ENCODE results near the gene FREY1. TPM values are rescaled to one million over a fixed set of nuclear protein-coding genes. Genes with fewer than 3 reads are reported as not detected.

The FREY1 gene
- polyA plus RNA-seq, 3 donors, result 0.37 TPM; not detected in 2

DNA sequence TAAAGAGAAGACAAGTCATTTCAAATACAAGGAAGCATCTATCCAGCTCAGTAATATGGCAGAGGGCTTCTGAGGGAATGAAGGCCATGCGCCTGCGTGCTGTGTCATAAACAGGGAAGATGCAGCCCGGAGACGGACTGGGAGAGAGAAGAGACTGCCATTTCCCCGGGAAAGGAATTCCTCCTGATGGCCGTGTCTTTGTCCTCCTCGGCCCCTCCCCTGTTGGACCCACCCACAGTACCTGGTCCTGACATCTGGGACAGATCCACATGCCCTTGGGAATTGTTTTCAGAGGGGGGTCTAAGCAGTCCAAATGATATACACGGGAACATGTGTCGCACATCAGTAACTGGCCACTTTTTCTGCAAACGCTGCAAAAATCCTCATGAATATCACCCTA lies 30.8 kb upstream of the FREY1 start:
- no peak overlapping the region for H3K4me2 ChIP-seq (replicated peaks; ENCODE audit: extremely low read depth, low read length, poor library complexity, severe bottlenecking)
- no peak overlapping the region for H3K9ac ChIP-seq (ENCODE audit: insufficient read depth, low read length, poor library complexity, severe bottlenecking)
- WGBS (ENCODE audit: insufficient coverage), result 100% methylated on average over 4 of the region's 10 CpGs
- H3K27me3 ChIP-seq (ENCODE audit: control insufficient read depth in 2 of 2, insufficient read depth in 2 of 2, low read length in 2 of 2), result no peaks in the 10 kb centered on the region
- peaks cover 38 to 42% of the 10 kb centered on the region in 2 donors for H3K4me1 ChIP-seq (ENCODE audit: control insufficient read depth in 1 of 2, insufficient read depth in 2 of 2, low read length in 2 of 2)
- intact Hi-C loops (cut with micrococcal nuclease), result no loop called here
- Mint-ChIP-seq H3K4me3 (no peak overlapping the region), H3K36me3 (peaks cover 63 to 87% of the 10 kb centered on the region in 2 donors), H3K27ac (no peak overlapping the region), H3K4me1 (peaks cover 42% of the 10 kb centered on the region), H3K9me3 (no peaks in the 10 kb centered on the region), H3K27me3 (ENCODE audit: low read depth in 3 of 3) (no peaks in the 10 kb centered on the region)
- H2AFZ ChIP-seq (ENCODE audit: insufficient read depth, low read depth, low read length, poor library complexity, severe bottlenecking), result no peak overlapping the region
- H4K20me1 ChIP-seq (ENCODE audit: insufficient read depth, low read length), result peaks cover 28% of the 10 kb centered on the region
- no peak overlapping the region for H3K4me3 ChIP-seq (replicated peaks in 1 of 3; ENCODE audit: low read depth in 2 of 3, low read length in 3 of 3)
- peaks cover 54 to 94% of the 10 kb centered on the region in 2 donors for H3K36me3 ChIP-seq (replicated peaks in 1 of 2; ENCODE audit: control insufficient read depth in 1 of 2, insufficient read depth in 2 of 2, low read length in 2 of 2)
- no peaks in the 10 kb centered on the region for H3K9me3 ChIP-seq (replicated peaks in 1 of 2; ENCODE audit: control insufficient read depth in 1 of 2, insufficient read depth in 1 of 2, low read length in 2 of 2)
- DNase-seq, result no peak
- TF ChIP-seq, protein P1, sequence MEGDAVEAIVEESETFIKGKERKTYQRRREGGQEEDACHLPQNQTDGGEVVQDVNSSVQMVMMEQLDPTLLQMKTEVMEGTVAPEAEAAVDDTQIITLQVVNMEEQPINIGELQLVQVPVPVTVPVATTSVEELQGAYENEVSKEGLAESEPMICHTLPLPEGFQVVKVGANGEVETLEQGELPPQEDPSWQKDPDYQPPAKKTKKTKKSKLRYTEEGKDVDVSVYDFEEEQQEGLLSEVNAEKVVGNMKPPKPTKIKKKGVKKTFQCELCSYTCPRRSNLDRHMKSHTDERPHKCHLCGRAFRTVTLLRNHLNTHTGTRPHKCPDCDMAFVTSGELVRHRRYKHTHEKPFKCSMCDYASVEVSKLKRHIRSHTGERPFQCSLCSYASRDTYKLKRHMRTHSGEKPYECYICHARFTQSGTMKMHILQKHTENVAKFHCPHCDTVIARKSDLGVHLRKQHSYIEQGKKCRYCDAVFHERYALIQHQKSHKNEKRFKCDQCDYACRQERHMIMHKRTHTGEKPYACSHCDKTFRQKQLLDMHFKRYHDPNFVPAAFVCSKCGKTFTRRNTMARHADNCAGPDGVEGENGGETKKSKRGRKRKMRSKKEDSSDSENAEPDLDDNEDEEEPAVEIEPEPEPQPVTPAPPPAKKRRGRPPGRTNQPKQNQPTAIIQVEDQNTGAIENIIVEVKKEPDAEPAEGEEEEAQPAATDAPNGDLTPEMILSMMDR (IDR thresholded peaks at IDR 0.05), result no peak
- H3K27ac ChIP-seq (ENCODE audit: low read depth in 1 of 2, low read length in 2 of 2), result no peak overlapping the region
- peaks cover 13% of the 10 kb centered on the region for H3K79me2 ChIP-seq (ENCODE audit: insufficient read depth, low read length)

DNA sequence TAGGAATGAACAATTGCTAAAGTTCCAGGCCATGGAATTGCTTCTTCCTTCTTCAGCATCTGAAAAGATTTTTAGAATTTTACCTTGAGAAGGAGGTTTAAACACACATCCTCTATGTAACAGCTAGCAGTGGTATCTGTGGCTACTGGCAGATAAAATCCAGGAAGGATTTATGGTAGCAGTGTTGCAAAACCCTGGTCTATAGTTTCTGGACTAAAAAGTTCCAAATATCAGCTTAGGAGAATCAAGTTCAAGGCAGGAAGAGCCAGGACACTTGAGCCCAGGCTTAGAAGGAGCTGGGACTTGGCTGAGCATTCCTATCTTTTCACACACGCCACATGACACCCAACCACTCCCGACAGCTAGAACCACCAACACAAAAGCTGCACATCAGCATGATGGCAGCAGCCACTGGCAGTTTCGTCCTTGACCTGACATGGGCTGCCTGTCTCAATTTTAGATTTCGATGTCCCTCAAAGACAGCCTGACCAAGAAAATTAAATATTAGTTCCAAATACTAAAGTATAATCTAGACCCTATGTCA lies 29.5 kb upstream of the FREY1 start:
- Mint-ChIP-seq H3K27me3 (ENCODE audit: low read depth in 3 of 3) (no peaks in the 10 kb centered on the region), H3K4me1 (peaks cover 55% of the 10 kb centered on the region)

More for the DNA sequence above, 29.5 kb upstream of the FREY1 start:
- Mint-ChIP-seq H3K36me3 (peaks cover 64 to 90% of the 10 kb centered on the region in 2 donors), H3K27ac (peak overlapping the region in 2 of 7 donors; percentile 61 to 84), H3K9me3 (no peaks in the 10 kb centered on the region), H3K4me3 (no peak overlapping the region)
- Histone ChIP-seq H2AFZ (ENCODE audit: insufficient read depth, low read depth, low read length, poor library complexity, severe bottlenecking) (no peak overlapping the region), H3K36me3 (replicated peaks in 1 of 2; ENCODE audit: control insufficient read depth in 1 of 2, insufficient read depth in 2 of 2, low read length in 2 of 2) (peaks cover 46 to 91% of the 10 kb centered on the region in 2 donors), H3K4me1 (ENCODE audit: control insufficient read depth in 1 of 2, insufficient read depth in 2 of 2, low read length in 2 of 2) (peaks cover 51 to 56% of the 10 kb centered on the region in 2 donors), H3K9me3 (replicated peaks in 1 of 2; ENCODE audit: control insufficient read depth in 1 of 2, insufficient read depth in 1 of 2, low read length in 2 of 2) (no peaks in the 10 kb centered on the region), H3K9ac (ENCODE audit: insufficient read depth, low read length, poor library complexity, severe bottlenecking) (no peak overlapping the region), H3K4me3 (replicated peaks in 1 of 3; ENCODE audit: low read depth in 2 of 3, low read length in 3 of 3) (no peak overlapping the region), H4K20me1 (ENCODE audit: insufficient read depth, low read length) (peaks cover 39% of the 10 kb centered on the region), H3K4me2 (replicated peaks; ENCODE audit: extremely low read depth, low read length, poor library complexity, severe bottlenecking) (no peak overlapping the region), H3K27ac (ENCODE audit: low read depth in 1 of 2, low read length in 2 of 2) (peak overlapping the region in 1 of 2 donors; percentile 59), H3K27me3 (ENCODE audit: control insufficient read depth in 2 of 2, insufficient read depth in 2 of 2, low read length in 2 of 2) (no peaks in the 10 kb centered on the region), H3K79me2 (ENCODE audit: insufficient read depth, low read length) (peaks cover 26% of the 10 kb centered on the region)
- DNase-seq, result no peak
- intact Hi-C loops (cut with micrococcal nuclease), result no loop called here
- WGBS (ENCODE audit: insufficient coverage), result 92% methylated on average over 3 of the region's 4 CpGs
- TF ChIP-seq, protein P1 (IDR thresholded peaks at IDR 0.05), result no peak
